Psoas muscle (tissue), 8 donors: ENCODE measurements around the gene DNAH8. TPM values are rescaled to one million over a fixed set of nuclear protein-coding genes. Genes with fewer than 3 reads are reported as not detected.

Experiments
- ATAC-seq, 4 donors: fragments of 200-7000 bp; cut with Tn5 transposase; one replicate each; pipeline ENCODE4 v1.9.1; 2020; ENCODE audit warnings: moderate library complexity in 3 of 4, mild to moderate bottlenecking in 2 of 4
- DNase-seq, 2 donors: peaks; one replicate each; pipeline ENCODE4 v3.0.0-alpha.2; 2020
- H3K27ac ChIP-seq: fragments of 200-600 bp; one replicate; pipeline ENCODE4 v1.8.0; 2022
- H3K27me3 ChIP-seq, 3 donors: fragments of 200-600 bp in 1 of 3; one replicate each; pipeline versions ENCODE4 v1.6.1 to v1.8.0; 2013 to 2022; ENCODE audit warnings: low read length in 2 of 3, mild to moderate bottlenecking in 2 of 3, moderate library complexity in 1 of 3; ENCODE audit not compliant: insufficient read depth in 3 of 3
- H3K36me3 ChIP-seq, 2 donors: fragments of 200-600 bp in 1 of 2; one replicate each; pipeline versions ENCODE4 v1.6.1 to v1.8.0; 2013 to 2022; ENCODE audit warnings: low read depth in 1 of 2, mild to moderate bottlenecking in 1 of 2, moderate library complexity in 1 of 2; ENCODE audit not compliant: insufficient read depth in 1 of 2
- H3K4me1 ChIP-seq: fragments of 200-600 bp; one replicate; pipeline ENCODE4 v1.8.0; 2022
- H3K4me3 ChIP-seq: fragments of 200-600 bp; one replicate; pipeline ENCODE4 v1.8.0; 2022; ENCODE audit warnings: mild to moderate bottlenecking
- H3K9me3 ChIP-seq: fragments of 200-600 bp; one replicate; pipeline ENCODE4 v1.8.0; 2022
- WGBS, 3 donors: extraction: QIAGEN DNeasy Blood & Tissue Kit; methylation state at CpG; one replicate each; pipeline versions ENCODE4 v1.1.6 to v1.1.7; 2013; 5-methylcytosine and 5-hydroxymethylcytosine counted together
- intact Hi-C, 2 donors: fragments of 100-400 bp; cut with DNase I; formaldehyde crosslinking; loops; one replicate each; pipeline versions ENCODE4 v1.11.0 to v1.14.2; 2022
- polyA plus RNA-seq, 3 donors: library from polyadenylated mRNA; stranded (reverse); fragments of 200-250 nt; gene quantifications; one replicate each; pipeline ENCODE4 v1.2.3, GENCODE V29; 2013
- total RNA-seq, 4 donors: library from RNA; stranded (reverse); fragmentation: NEBNext Ultra II Directional in 2 of 4; extraction: Animal tissue kit (Norgen Biotek cat#: 25700) in 2 of 4; gene quantifications; one replicate each; pipeline versions ENCODE4 v1.2.1 to v1.2.4, GENCODE V29; 2021 to 2023
- TF ChIP-seq, protein P1 (sequence below): fragments of 200-600 bp; IDR thresholded peaks from one replicate; pipeline ENCODE4 v1.8.0; 2022; ENCODE audit warnings: antibody characterized with exemption
- donor health status: healthy with polysubstance abuse.
- donor health status: DM: no; HTN: no; CAD: no; lungs with moderate emphysema.
- donor health status: Bipolar disorder and iron deficiency.
- donor health status: healthy.
- donor health status: DM: yes; HTN: yes; CAD: no.
- donor health status: DM: no; HTN: no; CAD: no.
- donor health status: DM: no; HTN: no; CAD: no.
- donor health status: DM: yes; HTN: yes; CAD: no.

DNAH8 gene
- total and polyA plus RNA-seq, 7 donors, result 0.02 TPM; not detected in 6

DNA sequence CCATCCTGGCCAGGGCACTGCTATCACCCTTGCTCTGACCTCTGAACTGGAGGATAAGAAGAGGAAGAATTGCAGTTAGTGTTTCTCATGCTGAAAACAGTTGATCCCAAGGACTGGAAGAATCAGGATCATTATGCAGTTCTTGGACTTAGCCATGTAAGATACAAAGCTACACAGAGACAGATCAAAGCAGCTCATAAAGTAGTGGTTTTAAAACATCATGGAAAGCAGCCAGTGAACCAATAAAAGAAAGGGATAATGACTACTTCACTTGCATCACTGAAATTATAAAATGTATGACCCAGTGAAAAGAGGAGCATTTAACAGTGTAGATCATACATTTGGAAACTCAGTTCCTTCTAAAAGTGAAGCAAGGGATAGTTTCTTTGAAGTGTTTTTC lies 47.7 kb downstream of the DNAH8 start:
- Histone ChIP-seq H3K27ac (no peak overlapping the region), H3K27me3 (peaks cover 0 to 2% (median 0%) of the 10 kb centered on the region in 3 donors), H3K36me3 (no peaks in the 10 kb centered on the region), H3K4me1 (no peaks in the 10 kb centered on the region), H3K9me3 (no peaks in the 10 kb centered on the region), H3K4me3 (no peak overlapping the region)
- no peak for ATAC-seq
- intact Hi-C loops, result no loop called here
- no peak for DNase-seq
- TF ChIP-seq, protein P1, sequence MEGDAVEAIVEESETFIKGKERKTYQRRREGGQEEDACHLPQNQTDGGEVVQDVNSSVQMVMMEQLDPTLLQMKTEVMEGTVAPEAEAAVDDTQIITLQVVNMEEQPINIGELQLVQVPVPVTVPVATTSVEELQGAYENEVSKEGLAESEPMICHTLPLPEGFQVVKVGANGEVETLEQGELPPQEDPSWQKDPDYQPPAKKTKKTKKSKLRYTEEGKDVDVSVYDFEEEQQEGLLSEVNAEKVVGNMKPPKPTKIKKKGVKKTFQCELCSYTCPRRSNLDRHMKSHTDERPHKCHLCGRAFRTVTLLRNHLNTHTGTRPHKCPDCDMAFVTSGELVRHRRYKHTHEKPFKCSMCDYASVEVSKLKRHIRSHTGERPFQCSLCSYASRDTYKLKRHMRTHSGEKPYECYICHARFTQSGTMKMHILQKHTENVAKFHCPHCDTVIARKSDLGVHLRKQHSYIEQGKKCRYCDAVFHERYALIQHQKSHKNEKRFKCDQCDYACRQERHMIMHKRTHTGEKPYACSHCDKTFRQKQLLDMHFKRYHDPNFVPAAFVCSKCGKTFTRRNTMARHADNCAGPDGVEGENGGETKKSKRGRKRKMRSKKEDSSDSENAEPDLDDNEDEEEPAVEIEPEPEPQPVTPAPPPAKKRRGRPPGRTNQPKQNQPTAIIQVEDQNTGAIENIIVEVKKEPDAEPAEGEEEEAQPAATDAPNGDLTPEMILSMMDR, result no peak

DNA sequence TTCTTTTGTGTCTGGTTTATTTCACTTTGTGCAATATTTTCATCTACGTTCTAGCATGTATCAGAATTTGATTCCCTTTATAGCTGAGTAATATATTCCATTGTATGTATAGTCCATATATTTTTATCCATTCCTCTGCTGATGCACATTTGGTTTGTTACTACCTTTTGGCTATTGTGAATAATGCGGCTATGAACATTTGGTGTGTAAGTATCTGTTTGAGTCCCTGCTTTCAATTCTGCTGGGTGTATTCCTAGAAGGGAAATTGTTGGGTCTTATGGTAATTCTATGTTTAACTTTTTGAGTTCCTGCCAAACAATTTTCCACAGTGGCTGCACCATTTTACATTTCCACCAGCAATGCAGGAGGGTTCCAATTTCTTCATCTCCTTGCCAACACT lies 52.4 kb downstream of the DNAH8 start:
- no peak overlapping the region for H3K27ac ChIP-seq
- no peaks in the 10 kb centered on the region for H3K4me1 ChIP-seq
- ATAC-seq, result no peak
- peaks cover 0 to 2% (median 0%) of the 10 kb centered on the region in 3 donors for H3K27me3 ChIP-seq
- no peaks in the 10 kb centered on the region for H3K9me3 ChIP-seq
- no peaks in the 10 kb centered on the region for H3K36me3 ChIP-seq
- no peak overlapping the region for H3K4me3 ChIP-seq
- TF ChIP-seq, protein P1, result no peak
- no peak for DNase-seq
- 89 to 96% (median 91%) methylated on average over 2 of the region's 2 CpGs for WGBS, 3 donors
- intact Hi-C loops, result no loop called here

DNA sequence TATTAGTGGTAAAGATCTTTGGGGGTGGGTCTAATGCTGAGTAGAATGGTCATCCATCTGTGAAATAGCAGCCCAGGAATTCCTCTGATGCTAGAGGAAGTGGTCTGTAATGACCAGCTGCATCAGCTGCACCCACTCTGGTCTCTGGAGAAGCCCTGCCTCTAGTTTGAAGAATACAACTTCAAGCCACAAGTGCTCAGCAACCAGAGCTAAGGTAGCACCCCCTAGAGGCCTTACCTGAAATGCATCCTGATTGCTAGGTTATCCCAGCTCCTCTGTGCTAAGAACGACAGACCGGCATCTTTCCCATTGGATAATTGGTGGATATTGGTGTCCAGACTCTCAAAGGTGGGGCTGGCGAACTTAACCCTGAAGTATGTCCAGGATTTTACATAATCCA lies 58.2 kb downstream of the DNAH8 start:
- Histone ChIP-seq H3K36me3 (no peaks in the 10 kb centered on the region), H3K27me3 (peaks cover 3 to 5% (median 5%) of the 10 kb centered on the region in 3 donors), H3K27ac (no peak overlapping the region), H3K9me3 (no peaks in the 10 kb centered on the region), H3K4me1 (no peaks in the 10 kb centered on the region), H3K4me3 (no peak overlapping the region)
- TF ChIP-seq, protein P1, result no peak
- ATAC-seq, result no peak
- intact Hi-C loops, result no loop called here
- DNase-seq, result no peak
- WGBS, 3 donors, result 65 to 70% (median 68%) methylated on average over 3 of the region's 3 CpGs

DNA sequence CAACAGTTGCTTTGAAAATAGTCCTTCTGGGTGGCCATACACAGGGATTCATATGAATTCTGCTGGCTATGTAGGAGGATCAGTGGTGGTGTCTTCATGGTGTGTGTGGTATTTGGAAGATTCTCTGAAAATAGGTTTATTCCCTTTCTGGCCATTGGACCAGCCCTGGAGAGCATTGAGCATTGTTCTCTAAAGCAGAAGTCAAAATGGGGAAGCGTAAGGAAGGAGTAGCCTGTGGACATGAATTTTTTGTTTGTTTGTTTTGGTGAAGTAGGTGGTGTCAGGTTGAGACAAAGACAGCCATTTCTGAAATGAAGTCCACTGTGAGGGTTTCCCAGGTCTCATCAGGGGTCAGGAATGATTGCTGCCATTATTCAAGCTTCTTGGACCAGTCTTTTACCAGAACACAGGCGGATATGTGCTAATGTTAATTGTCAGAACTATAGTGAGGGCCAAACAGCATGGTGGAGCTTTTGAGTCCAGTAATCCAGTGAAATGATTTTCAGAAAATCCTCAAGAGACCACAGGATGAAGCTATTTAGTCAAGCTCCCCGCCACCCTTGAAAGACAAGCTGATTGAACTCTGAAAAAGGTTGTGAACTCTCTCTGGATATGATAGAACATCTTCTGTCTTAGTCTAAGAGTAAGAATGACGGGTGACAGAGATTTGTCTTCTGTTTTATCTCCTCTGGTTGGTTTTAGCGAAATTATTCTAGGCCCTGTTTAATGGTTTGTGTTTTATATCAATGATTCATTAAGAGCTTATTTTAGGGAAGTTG lies 60.0 kb downstream of the DNAH8 start:
- H3K27ac ChIP-seq, result no peak overlapping the region
- ATAC-seq, result no peak
- no peaks in the 10 kb centered on the region for H3K36me3 ChIP-seq
- TF ChIP-seq, protein P1, result no peak
- peaks cover 5 to 7% (median 5%) of the 10 kb centered on the region in 3 donors for H3K27me3 ChIP-seq
- WGBS, 3 donors, result 83 to 88% (median 86%) methylated on average over 5 of the region's 5 CpGs
- DNase-seq, result no peak
- H3K4me3 ChIP-seq, result no peak overlapping the region
- H3K4me1 ChIP-seq, result no peaks in the 10 kb centered on the region
- intact Hi-C loops, result no loop called here
- no peaks in the 10 kb centered on the region for H3K9me3 ChIP-seq

DNA sequence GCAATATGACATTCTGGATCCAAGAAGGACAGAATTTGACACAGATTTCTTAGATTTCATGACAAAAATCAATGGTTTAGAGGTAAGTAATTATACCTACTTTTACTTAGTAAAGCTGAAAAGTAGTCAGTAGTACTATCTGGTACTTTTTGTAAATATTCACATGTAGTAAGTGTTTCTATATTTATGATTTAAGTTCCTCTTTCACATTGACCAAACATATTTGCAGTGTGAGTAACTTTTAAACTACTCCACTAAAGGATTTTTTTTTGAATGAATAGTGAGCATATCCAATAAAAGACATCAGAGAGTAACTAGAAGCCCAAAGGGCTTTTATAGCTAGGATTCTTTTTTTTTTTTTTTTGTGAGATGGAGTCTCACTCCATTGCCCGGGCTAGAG lies 60.8 kb downstream of the DNAH8 start:
- no peak overlapping the region for H3K27ac ChIP-seq
- H3K4me3 ChIP-seq, result no peak overlapping the region
- TF ChIP-seq, protein P1, result no peak
- ATAC-seq (no peak), DNase-seq (no peak)
- intact Hi-C loops, result no loop called here
- 86 to 100% (median 92%) methylated on average over 1 of the region's 1 CpG for WGBS, 3 donors
- peaks cover 5 to 7% (median 5%) of the 10 kb centered on the region in 3 donors for H3K27me3 ChIP-seq
- no peaks in the 10 kb centered on the region for H3K36me3 ChIP-seq
- H3K9me3 ChIP-seq, result no peaks in the 10 kb centered on the region
- H3K4me1 ChIP-seq, result no peaks in the 10 kb centered on the region
